Endothelial cell of umbilical vein (primary cell): ENCODE results near the gene CDS2. TPM values are rescaled to one million over a fixed set of nuclear protein-coding genes. Genes with fewer than 3 reads are reported as not detected.

ENCODE experiments used
- BruUV-seq: library from RNA; stranded (reverse); fragments of 400-500 nt; replicated peaks from 2 replicates; lab custom pipeline; 2021; lab: Mats Ljungman, UMichigan
- CTCF ChIA-PET: fragments of 300-600, 350-600 bp; sonication (Branson Sonifier 250); formaldehyde crosslinking; loops from one replicate; lab custom pipeline; 2021; ENCODE audit warnings: antibody characterized with exemption, inconsistent platforms; lab: Charles Lee
- POLR2A ChIA-PET: fragments of 300-600, 350-600 bp; sonication (Branson Sonifier 250); formaldehyde crosslinking; loops from one replicate; lab custom pipeline; 2021; ENCODE audit warnings: antibody characterized with exemption, inconsistent platforms; lab: Charles Lee
- DNase-seq: peaks from one replicate; pipeline ENCODE4 v3.0.0-alpha.2; 2011; ENCODE audit warnings: low read depth, low spot score
- FAIRE-seq: peaks from 2 replicates; lab custom pipeline; 2011; peaks lifted over from hg19 to GRCh38; lab: Jason Lieb, UNC
- H2AFZ ChIP-seq: 2 replicates; pipeline ENCODE4 v1.6.0; 2012; ENCODE audit warnings: low read depth, low read length, control low read depth, inconsistent platforms
- H3K27ac ChIP-seq: 2 replicates; pipeline ENCODE4 v1.5.1; 2011; ENCODE audit warnings: low read depth, mild to moderate bottlenecking, control low read depth, low read length, moderate library complexity; ENCODE audit not compliant: insufficient read depth
- H3K27me3 ChIP-seq, 2 experiments: 2 replicates each; pipeline versions ENCODE4 v1.6.0 to v1.6.1; 2011; ENCODE audit warnings: low read length in 2 of 2, mixed read lengths in 1 of 2; ENCODE audit not compliant: control insufficient read depth in 2 of 2, insufficient read depth in 2 of 2
- H3K36me3 ChIP-seq, 2 experiments: 2 replicates in 1 of 2; 3 replicates in 1 of 2; pipeline ENCODE4 v1.5.1; 2011; ENCODE audit warnings: low read length in 2 of 2, mild to moderate bottlenecking in 1 of 2, moderate library complexity in 1 of 2; ENCODE audit not compliant: control insufficient read depth in 2 of 2, insufficient read depth in 2 of 2; ENCODE audit errors: extremely low read depth in 1 of 2
- H3K4me1 ChIP-seq: 3 replicates; pipeline ENCODE4 v1.5.1; 2011; ENCODE audit warnings: mild to moderate bottlenecking, low read length; ENCODE audit not compliant: control insufficient read depth, insufficient read depth; ENCODE audit errors: extremely low read depth
- H3K4me2 ChIP-seq: 2 replicates; pipeline ENCODE4 v1.6.1; 2011; ENCODE audit warnings: low read length, control low read depth, mixed read lengths; ENCODE audit not compliant: insufficient read depth
- H3K4me3 ChIP-seq, 3 experiments: fragments of 200-600 bp in 1 of 3; sonication (generic), shearing (Covaris generic) in 1 of 3; replicated peaks in 1 of 3; 2 replicates each; pipeline ENCODE4 v1.5.1; 2011 to 2016; ENCODE audit warnings: control low read depth in 3 of 3, low read length in 3 of 3, mild to moderate bottlenecking in 2 of 3, inconsistent platforms in 1 of 3, low read depth in 1 of 3, moderate library complexity in 1 of 3; ENCODE audit not compliant: insufficient read depth in 1 of 3
- H3K79me2 ChIP-seq: 2 replicates; pipeline ENCODE4 v1.6.0; 2012; ENCODE audit warnings: low read length, inconsistent platforms; ENCODE audit not compliant: control insufficient read depth, insufficient read depth
- H3K9ac ChIP-seq: replicated peaks from 2 replicates; pipeline ENCODE3; 2011; ENCODE audit warnings: low read length, control low read depth; ENCODE audit not compliant: insufficient read depth; ENCODE audit errors: extremely low read depth
- H3K9me1 ChIP-seq: replicated peaks from 3 replicates; pipeline ENCODE4 v1.6.0; 2011; ENCODE audit warnings: mild to moderate bottlenecking, low read length; ENCODE audit not compliant: control insufficient read depth, insufficient read depth; ENCODE audit errors: extremely low read depth
- H3K9me3 ChIP-seq: replicated peaks from 2 replicates; pipeline ENCODE4 v1.5.1; 2012; ENCODE audit warnings: low read length, inconsistent platforms; ENCODE audit not compliant: control insufficient read depth, insufficient read depth
- H4K20me1 ChIP-seq: replicated peaks from 2 replicates; pipeline ENCODE3; 2011; ENCODE audit warnings: mild to moderate bottlenecking, low read length; ENCODE audit not compliant: control insufficient read depth, insufficient read depth; ENCODE audit errors: extremely low read depth
- CTCF ChIP-seq, 2 donors: IDR thresholded peaks; 1 replicate in 1 of 2; 2 replicates in 1 of 2; pipeline ENCODE4 v1.5.1; 2011; ENCODE audit warnings: low read length in 2 of 2, mild to moderate bottlenecking in 2 of 2, moderate library complexity in 2 of 2, control low read depth in 1 of 2, inconsistent platforms in 1 of 2, low read depth in 1 of 2; ENCODE audit not compliant: insufficient read depth in 1 of 2; ENCODE audit errors: extremely low read depth in 1 of 2
- EZH2 ChIP-seq: IDR thresholded peaks from 2 replicates; pipeline ENCODE4 v1.6.1; 2012; ENCODE audit warnings: borderline replicate concordance, low read depth, mild to moderate bottlenecking, moderate library complexity, low read length, inconsistent platforms; ENCODE audit not compliant: severe bottlenecking
- FOS ChIP-seq: IDR thresholded peaks from 2 replicates; pipeline ENCODE4 v1.6.1; 2011; ENCODE audit warnings: mild to moderate bottlenecking, low read length, moderate library complexity, borderline replicate concordance; ENCODE audit not compliant: insufficient read depth
- GATA2 ChIP-seq: IDR thresholded peaks from 2 replicates; pipeline ENCODE4 v1.7.0; 2011; ENCODE audit warnings: low read depth, mild to moderate bottlenecking, moderate library complexity, mixed read lengths, low read length; ENCODE audit not compliant: insufficient read length, insufficient read depth
- JUN ChIP-seq: IDR thresholded peaks from 2 replicates; pipeline ENCODE4 v1.6.1; 2011; ENCODE audit warnings: borderline replicate concordance, low read depth; ENCODE audit not compliant: insufficient read length, insufficient read depth
- MAX ChIP-seq: IDR thresholded peaks from 2 replicates; pipeline ENCODE4 v1.6.1; 2011; ENCODE audit not compliant: insufficient read depth, insufficient read length
- MYC ChIP-seq: IDR thresholded peaks from one replicate; pipeline ENCODE4 v1.6.1; 2011; ENCODE audit warnings: mild to moderate bottlenecking, low read depth, low read length
- POLR2A ChIP-seq: IDR thresholded peaks from 2 replicates; pipeline ENCODE4 v1.6.1; 2012; ENCODE audit warnings: low read depth, mild to moderate bottlenecking, control low read depth, low read length
- POLR2AphosphoS5 ChIP-seq: IDR thresholded peaks from 2 replicates; pipeline ENCODE4 v1.6.1; 2012; ENCODE audit warnings: low read depth, mild to moderate bottlenecking, control low read depth, low read length, moderate library complexity; ENCODE audit not compliant: insufficient read depth
- dilution Hi-C: fragments of 300-500 bp; cut with MboI; formaldehyde crosslinking; loops from one replicate; pipeline ENCODE4 v1.15.0; 2019; ENCODE audit warnings: low sequenced_read_pairs; ENCODE audit not compliant: extremely low pct_ligation_motif_present
- intact Hi-C: fragments of 100-400 bp; cut with micrococcal nuclease; formaldehyde crosslinking; loops from one replicate; pipeline ENCODE4 v1.10.0; 2022
- polyA plus RNA-seq, 4 experiments: library from polyadenylated mRNA; depleted of rRNA in 3 of 4; stranded (reverse) in 3 of 4; unstranded in 1 of 4; fragments of >200 nt; gene quantifications; 2 replicates each; pipeline versions ENCODE4 v1.2.1 to v1.2.3, GENCODE V29; 2011 to 2012; ENCODE audit warnings: missing spikeins in 1 of 4
- total RNA-seq: library from RNA; stranded (reverse); gene quantifications from 2 replicates; pipeline ENCODE4 v1.2.3, GENCODE V29; 2021

CDS2 gene
- total and polyA plus RNA-seq, 2 donors (not counting 3 experiments of a cell fraction or from before 2014, with no cell fraction given): 47.0 to 49.0 TPM

GRCh38 chr20:5080384-5080877 is 46.4 kb upstream of the CDS2 start:
- Histone ChIP-seq H3K4me2 (no peak overlapping the region), H4K20me1 (no peaks in the 10 kb centered on the region), H3K27ac (no peak overlapping the region), H3K9me1 (no peaks in the 10 kb centered on the region), H3K27me3 (no peaks in the 10 kb centered on the region), H2AFZ (no peak overlapping the region), H3K9ac (no peak overlapping the region), H3K9me3 (no peaks in the 10 kb centered on the region), H3K79me2 (no peaks in the 10 kb centered on the region), H3K4me1 (peaks cover 9% of the 10 kb centered on the region), H3K36me3 (no peaks in the 10 kb centered on the region), H3K4me3 (no peak overlapping the region)
- CTCF ChIA-PET: interaction anchor here (1.1 to 1.7 kb wide), 3 partner anchors 21 to 39 kb away, joined by 3 to 5 read pairs (median 4); partner anchors contain the start of gene PCNA
- BruUV-seq: no TSS peak
- dilution Hi-C loops (no loop called here), intact Hi-C loops (no loop called here)
- TF ChIP-seq POLR2AphosphoS5 (no peak), MAX (no peak), CTCF (IDR thresholded peaks at IDR 0.05; ENCODE audit: extremely low read depth in 1 of 2, insufficient read depth in 1 of 2, low read depth in 1 of 2, low read length in 2 of 2) (no peak), FOS (no peak), EZH2 (no peak), POLR2A (no peak), GATA2 (no peak), MYC (no peak), JUN (no peak)
- POLR2A ChIA-PET: no interaction called here
- FAIRE-seq (no peak), DNase-seq (no peak)
